Lower leg skin (tissue), 4 donors: ENCODE data around the gene COG8. TPM values are rescaled to one million over a fixed set of nuclear protein-coding genes. Genes with fewer than 3 reads are reported as not detected.
"Not testable (repeated sequence)": the region's sequence is repeated elsewhere in the genome, so short reads cannot be mapped to it uniquely, and the experiment has no call there.

Experiments
- DNase-seq, 2 donors: peaks; one replicate each; pipeline ENCODE4 v3.0.0-alpha.2; 2019; ENCODE audit warnings: low spot score in 2 of 2
- H3K4me3 ChIP-seq: fragments of 200-600 bp; sonication (generic); 2 replicates; pipeline ENCODE4 v1.5.1; 2017; ENCODE audit warnings: mild to moderate bottlenecking, low read depth; ENCODE audit not compliant: poor library complexity, severe bottlenecking
- CTCF ChIP-seq, 3 donors: fragments of 450-650 bp; IDR thresholded peaks; one replicate each; pipeline ENCODE4 v1.5.1; 2016; ENCODE audit warnings: antibody characterized with exemption in 3 of 3, mild to moderate bottlenecking in 3 of 3, moderate library complexity in 2 of 3
- POLR2A ChIP-seq, 2 donors: fragments of 450-650 bp; IDR thresholded peaks; one replicate each; pipeline ENCODE4 v1.6.1; 2016 to 2017; ENCODE audit warnings: antibody characterized with exemption in 2 of 2, mild to moderate bottlenecking in 1 of 2, moderate library complexity in 1 of 2
- WGBS, 2 donors: methylation state at CpG; one replicate each; pipeline ENCODE4 v1.1.5; 2018; 5-methylcytosine and 5-hydroxymethylcytosine counted together
- intact Hi-C: fragments of 100-400 bp; cut with DNase I; formaldehyde crosslinking; loops from one replicate; pipeline ENCODE4 v1.15.0; 2023; ENCODE audit warnings: low total_unique reads
- total RNA-seq, 4 donors: library from RNA; depleted of rRNA; stranded (reverse); fragments of >200 nt; gene quantifications; one replicate each; pipeline ENCODE4 v1.1.0, GENCODE V29; 2016

Gene COG8
- total RNA-seq, 4 donors from 2014 or later, result 40.8 to 57.8 (median 47.6) TPM

- H3K4me3 ChIP-seq, result no peak overlapping the region
- TF ChIP-seq CTCF (IDR thresholded peaks at IDR 0.05) (no peak), POLR2A (IDR thresholded peaks at IDR 0.05) (no peak)
- intact Hi-C loops, result no loop called here
- WGBS, 2 donors, result 43 to 54% methylated on average over 3 of the region's 3 CpGs
- DNase-seq, result no peak
Measured at GRCh38 chr16:69293401-69293800, 46.0 kb downstream of the COG8 start.

GRCh38 chr16:69291657-69292056 lies 47.7 kb downstream of the COG8 start:
- intact Hi-C loops, DNase-seq, H3K4me3 ChIP-seq: not testable (repeated sequence)
- WGBS, 2 donors, result 93 to 94% methylated on average over 9 of the region's 9 CpGs

GRCh38 chr16:69286941-69287713 lies 52.2 kb downstream of the COG8 start:
- H3K4me3 ChIP-seq, result no peak overlapping the region
- peak; percentile 31 to 87 for DNase-seq
- 64 to 69% methylated on average over 13 of the region's 13 CpGs for WGBS, 2 donors
- intact Hi-C loops, result loop anchor here (2.0 kb wide), 1 partner anchor 136 kb away; no protein-coding TSS in a partner anchor
- TF ChIP-seq CTCF (IDR thresholded peaks at IDR 0.05) (peak in 1 of 3 donors; percentile 44), POLR2A (IDR thresholded peaks at IDR 0.05) (no peak)

- no peak for TF ChIP-seq POLR2A (IDR thresholded peaks at IDR 0.05)
- TF ChIP-seq CTCF (IDR thresholded peaks at IDR 0.05), result no peak
- WGBS, 2 donors, result 79 to 80% methylated on average over 4 of the region's 4 CpGs
- intact Hi-C loops, result no loop called here
Measured at GRCh38 chr16:69285240-69285639, 54.1 kb downstream of the COG8 start.

GRCh38 chr16:69283851-69284250 lies 55.5 kb downstream of the COG8 start:
- intact Hi-C loops, result no loop called here
- DNase-seq, result no peak
- TF ChIP-seq CTCF (IDR thresholded peaks at IDR 0.05) (no peak), POLR2A (IDR thresholded peaks at IDR 0.05) (no peak)
- 87 to 94% methylated on average over 4 of the region's 4 CpGs for WGBS, 2 donors
- no peak overlapping the region for H3K4me3 ChIP-seq

More at GRCh38 chr16:69285240-69285639, 54.1 kb downstream of the COG8 start:
- H3K4me3 ChIP-seq, result no peak overlapping the region
- DNase-seq, result no peak

- no peak for DNase-seq
- intact Hi-C loops, result no loop called here
- WGBS, 2 donors, result 60 to 69% methylated on average over 1 of the region's 1 CpG
- no peak overlapping the region for H3K4me3 ChIP-seq
- TF ChIP-seq POLR2A (IDR thresholded peaks at IDR 0.05), result no peak
- no peak for TF ChIP-seq CTCF (IDR thresholded peaks at IDR 0.05)
Measured at GRCh38 chr16:69277413-69277812, 62.0 kb downstream of the COG8 start.

Other genes with a start within 250 kb of the COG8 start
- 1 to 10 TPM; 3.5 to 7.5 (median 4.8) TPM for gene HAS3, start 233.9 kb downstream of the COG8 start, total RNA-seq
- 100 to 1,000 TPM in 1 of 4 donors, 10 to 100 TPM in 3; 77.8 to 124 (median 82.8) TPM for gene CHTF8, start 207.0 kb downstream of the COG8 start, total RNA-seq
- 10 to 100 TPM; 13.3 to 22.0 (median 15.0) TPM for gene UTP4, start 206.9 kb downstream of the COG8 start, total RNA-seq
- 10 to 100 TPM; 32.5 to 60.4 (median 51.8) TPM for gene SNTB2, start 152.4 kb downstream of the COG8 start, total RNA-seq
- gene VPS4A, start 28.2 kb downstream of the COG8 start, total RNA-seq, result 10 to 100 TPM; 34.8 to 57.5 (median 35.6) TPM
- 10 to 100 TPM; 17.7 to 20.1 (median 18.1) TPM for gene PDF, start 9.0 kb downstream of the COG8 start, total RNA-seq
- gene NIP7, start 208 bp upstream of the COG8 start, total RNA-seq, result 10 to 100 TPM; 11.0 to 13.8 (median 12.7) TPM
- not detected for gene TMED6, start 12.2 kb upstream of the COG8 start, total RNA-seq
- gene TERF2, start 46.4 kb upstream of the COG8 start, total RNA-seq, result 10 to 100 TPM; 12.4 to 24.2 (median 19.0) TPM
- 10 to 100 TPM; 22.3 to 34.5 (median 25.9) TPM for gene CYB5B, start 85.1 kb upstream of the COG8 start, total RNA-seq
- 100 to 1,000 TPM in 1 of 4 donors, 10 to 100 TPM in 3; 74.7 to 114 (median 88.6) TPM for gene NFAT5, start 226.4 kb upstream of the COG8 start, total RNA-seq